NCI-H748 (cell line): ENCODE measurements around the gene TRAF6.

Source experiments
- DNase-seq: peaks from one replicate; lab custom pipeline; 2025; ENCODE audit not compliant: unreplicated experiment; lab: John Stamatoyannopoulos, UW

Gene TRAF6

DNA sequence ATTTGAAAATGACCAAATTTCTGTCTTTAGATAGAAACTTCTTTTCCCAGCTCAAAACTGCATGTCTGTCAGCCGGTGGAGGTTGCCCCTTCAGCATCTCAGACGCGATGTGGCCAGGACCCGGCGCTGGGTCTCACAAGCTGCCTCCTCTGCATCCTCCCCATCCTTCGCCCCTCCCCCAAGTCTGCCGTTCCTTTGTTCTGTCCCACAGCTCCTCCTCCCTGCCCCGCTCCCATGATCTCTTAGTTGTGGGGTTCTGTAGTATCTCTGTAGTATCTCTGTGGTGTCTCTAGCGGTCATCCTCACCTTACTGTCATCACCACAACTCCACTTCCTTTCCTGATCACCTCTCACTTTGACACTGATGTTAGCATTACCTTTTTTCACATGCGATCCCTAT, 49.9 kb downstream of the TRAF6 start:
- DNase-seq = no peak

GRCh38 chr11:36459046-36459445, 51.0 kb downstream of the TRAF6 start:
- DNase-seq = no peak

DNA sequence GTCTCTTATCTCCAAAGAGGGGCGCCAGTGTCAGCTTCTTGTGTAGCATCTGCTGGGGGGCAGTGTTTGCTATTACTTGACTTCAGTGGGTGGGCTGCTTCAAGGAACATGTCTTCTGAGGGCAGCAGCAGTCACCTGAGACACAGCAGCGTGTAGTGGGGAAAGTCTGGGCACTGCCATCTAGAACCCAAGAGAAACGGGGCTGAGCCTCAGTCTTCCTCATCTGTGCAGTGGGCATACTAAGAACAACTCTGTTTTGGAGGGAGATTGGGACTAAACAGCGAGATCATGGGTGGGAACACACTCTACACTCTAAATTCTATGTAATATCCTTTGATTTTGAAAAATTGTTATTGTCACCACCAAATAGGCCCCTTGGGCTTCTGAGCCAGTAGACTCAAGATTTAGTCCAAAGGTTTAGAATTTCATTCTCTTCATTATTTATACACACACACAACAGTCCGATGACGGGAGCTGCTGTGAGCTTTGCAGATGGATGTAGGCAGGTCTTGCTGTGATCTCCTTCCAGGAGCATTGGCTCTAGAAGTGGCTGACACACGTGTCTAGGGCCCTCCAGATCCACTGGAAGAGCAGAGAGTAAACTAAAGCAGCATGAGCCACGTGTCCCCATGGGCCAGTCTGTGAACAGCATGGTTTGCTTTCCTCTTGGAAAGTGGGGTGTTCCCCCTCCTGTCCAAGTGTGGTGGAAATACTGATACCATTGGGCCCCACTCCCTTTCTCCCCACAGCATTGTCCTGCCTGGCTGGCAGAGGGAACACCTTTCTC, 51.8 kb downstream of the TRAF6 start:
- no peak for DNase-seq

DNA sequence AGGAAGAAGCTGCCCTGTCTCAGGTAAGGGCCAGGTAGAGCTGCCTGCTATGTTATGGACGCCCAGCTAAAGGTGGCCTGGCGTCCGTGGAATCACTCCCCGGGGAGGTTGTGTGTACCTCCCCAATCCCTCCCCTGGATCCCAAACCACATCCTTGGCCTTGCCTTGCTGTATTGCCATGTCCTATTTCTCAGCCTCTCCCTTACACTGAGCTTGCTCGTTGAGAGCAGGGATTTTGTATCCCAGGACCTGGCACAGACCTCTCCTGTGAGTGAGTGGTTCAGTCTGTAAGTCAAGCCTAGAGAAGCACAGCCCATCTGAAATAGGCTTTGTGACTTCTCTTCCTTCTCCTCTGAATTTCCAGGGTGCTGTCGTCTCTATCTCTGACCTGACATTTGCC, 53.9 kb downstream of the TRAF6 start:
- no peak for DNase-seq

DNA sequence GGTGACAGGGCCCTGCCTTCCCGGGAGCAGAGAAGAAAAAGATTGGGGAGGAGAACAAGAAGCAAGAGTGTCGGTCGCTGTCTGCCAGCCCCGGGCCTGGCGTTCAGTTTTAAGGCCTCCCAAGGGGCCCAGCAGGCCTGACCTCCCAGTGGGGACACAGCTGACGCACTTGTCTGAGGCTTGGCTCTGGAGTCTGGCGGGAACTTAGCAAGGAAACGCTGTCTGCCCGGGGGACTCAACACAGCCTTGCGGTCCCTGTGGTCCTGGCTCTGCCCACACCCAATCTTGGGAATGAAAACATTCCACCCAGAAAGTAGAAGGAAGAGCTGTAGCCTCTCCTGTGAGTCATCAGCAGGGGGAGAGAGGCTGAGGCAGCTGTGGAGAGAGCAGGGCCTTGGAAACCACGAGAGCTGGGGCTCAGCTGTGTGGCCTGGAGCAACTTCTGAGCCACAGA, 54.4 kb downstream of the TRAF6 start:
- no peak for DNase-seq

- DNase-seq = peak; percentile 39
Measured at GRCh38 chr11:36454941-36455631, 55.0 kb downstream of the TRAF6 start.

DNA sequence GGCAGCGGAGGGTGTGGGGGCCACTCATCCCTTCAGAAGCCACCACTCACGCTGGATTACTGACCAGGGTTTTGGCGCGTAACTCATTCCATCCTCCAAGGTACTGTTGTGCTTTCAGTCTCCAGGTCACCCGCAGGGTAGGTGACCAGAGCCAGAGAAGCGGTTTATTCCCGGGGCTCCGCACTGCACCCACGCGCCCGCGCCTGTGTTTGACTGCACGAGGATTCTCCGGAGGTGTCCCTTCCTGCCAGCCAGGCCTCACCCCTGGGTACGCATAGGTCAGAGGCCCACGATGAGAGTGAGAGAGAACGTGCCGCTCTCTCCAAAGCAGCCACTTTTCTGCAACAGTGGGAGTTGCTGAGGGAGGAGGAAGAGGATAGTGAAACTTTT, 55.5 kb downstream of the TRAF6 start:
- DNase-seq = no peak

GRCh38 chr11:36453678-36454077, 56.4 kb downstream of the TRAF6 start:
- DNase-seq = no peak

DNA sequence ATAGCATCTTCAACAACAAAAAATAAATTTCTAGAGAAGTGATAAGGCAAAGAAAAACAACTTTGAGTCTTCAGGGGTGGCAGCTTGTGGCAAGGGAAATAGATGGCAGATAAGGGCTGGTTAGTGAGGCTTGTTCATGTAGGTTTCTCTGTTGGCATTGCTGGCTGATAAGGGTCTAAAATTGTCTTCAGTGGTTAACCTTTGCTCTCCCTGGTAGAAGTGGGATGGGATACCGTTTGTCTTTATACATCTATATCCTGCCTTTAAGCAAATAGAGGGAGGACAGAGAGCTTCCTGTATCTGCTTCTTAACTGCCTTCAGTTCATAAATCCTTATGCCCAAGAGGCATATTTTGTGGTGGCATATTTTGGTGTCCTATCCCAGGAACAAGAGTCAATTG, 57.1 kb downstream of the TRAF6 start:
- DNase-seq = no peak

DNA sequence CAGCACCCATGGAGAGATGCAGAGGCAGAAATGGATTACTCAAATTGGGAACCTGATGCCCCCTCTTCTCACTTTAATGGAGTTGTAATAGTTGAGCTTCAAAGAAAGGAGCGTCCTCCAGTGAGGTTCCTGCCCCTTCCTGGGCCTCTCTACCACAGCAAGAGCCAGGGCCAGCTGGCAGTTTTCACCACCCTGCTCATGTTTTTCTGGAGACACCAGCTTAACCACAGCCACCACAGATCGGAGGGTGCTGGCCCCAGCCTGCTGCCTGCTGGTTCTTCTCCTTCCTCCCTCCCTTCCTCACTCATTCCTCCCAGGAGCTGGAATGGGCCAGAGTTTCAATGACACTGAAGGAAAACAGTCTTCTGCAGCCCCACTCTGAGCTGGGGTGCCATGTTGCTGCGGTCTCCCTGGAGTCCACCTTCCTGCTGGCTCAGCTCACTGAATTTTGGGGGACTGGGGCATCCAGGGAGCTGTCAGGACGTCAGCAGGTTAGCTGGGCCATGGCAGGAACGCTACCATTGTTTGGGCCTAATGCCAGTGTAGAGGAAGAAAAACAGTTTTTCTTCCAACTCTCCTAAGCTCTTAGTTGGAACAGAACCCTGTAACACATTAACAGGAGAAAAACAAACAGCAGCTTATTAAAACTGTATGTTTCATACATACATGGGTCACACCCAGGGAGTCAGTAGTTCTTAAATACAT, 57.7 kb downstream of the TRAF6 start:
- DNase-seq = no peak

GRCh38 chr11:36451681-36452080, 58.4 kb downstream of the TRAF6 start:
- DNase-seq = no peak

GRCh38 chr11:36451045-36451444, 59.0 kb downstream of the TRAF6 start:
- no peak for DNase-seq

DNA sequence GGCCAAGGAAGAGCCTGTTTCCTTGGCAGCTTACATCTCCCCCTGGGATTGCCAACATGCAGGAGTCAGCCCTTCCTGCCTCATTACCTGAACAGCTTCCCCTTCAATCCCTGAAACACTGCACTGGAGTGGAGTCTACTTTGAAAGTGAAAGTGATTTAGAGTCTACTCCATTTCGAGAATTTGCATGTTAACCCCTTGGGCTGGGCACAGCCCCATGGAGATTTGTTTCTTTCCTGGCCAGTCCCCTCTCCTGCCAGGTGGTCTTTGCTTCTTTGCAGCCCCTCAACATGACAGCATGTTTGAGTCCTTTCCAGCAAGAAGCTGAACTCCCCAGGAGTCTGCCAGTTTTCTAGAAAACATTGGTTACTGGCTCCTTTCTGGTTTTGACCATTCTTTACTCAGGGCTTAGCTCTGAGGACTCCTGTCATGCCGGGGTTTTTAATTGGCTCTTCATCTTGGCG, 59.9 kb downstream of the TRAF6 start:
- DNase-seq = peak; percentile 23

- no peak for DNase-seq
Measured at GRCh38 chr11:36449561-36450096, 60.4 kb downstream of the TRAF6 start.

DNA sequence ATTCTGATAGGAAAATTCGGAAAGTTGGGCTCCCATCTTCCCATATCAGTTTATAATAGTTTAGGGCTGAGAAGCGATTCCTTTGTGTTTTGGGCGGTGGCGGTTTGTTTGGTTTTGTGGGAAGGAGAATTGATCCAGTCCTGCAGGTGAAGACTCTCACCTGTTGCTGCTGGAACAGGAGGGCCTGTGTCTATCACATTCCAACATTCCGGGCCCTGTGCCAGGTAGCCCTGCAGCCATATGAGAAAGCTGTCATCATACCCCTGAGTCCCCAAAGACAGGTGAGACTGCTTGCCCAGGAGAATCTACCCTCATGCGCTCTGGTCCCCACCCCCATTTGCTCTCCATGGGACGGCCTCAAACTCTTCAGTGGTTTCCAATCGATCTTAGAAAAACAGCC, 62.1 kb downstream of the TRAF6 start:
- DNase-seq = peak; percentile 79

- DNase-seq = peak; percentile 42
Measured at GRCh38 chr11:36447514-36447913, 62.6 kb downstream of the TRAF6 start.

GRCh38 chr11:36446135-36446534, 63.9 kb downstream of the TRAF6 start:
- no peak for DNase-seq

DNA sequence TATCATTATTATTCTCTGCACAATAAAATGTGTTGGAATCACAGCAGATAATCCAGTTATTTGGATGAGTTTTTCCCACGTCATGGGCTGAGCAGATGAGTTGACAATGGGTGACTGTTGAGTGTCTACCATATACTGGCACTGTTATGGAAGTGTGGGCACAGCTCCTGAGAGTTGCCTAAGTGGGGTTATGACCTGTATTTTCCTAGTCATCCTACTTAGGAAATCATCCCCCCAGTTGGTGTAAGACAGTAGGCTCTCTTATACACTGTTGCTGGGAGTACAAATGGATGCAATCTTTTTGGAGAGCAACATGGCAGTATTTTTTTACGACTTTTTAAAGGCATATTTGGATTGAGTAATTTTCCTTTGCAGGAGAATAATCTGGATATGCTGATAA, 66.4 kb downstream of the TRAF6 start:
- no peak for DNase-seq

- no peak for DNase-seq
Measured at GRCh38 chr11:36441610-36442208, 68.4 kb downstream of the TRAF6 start.

DNA sequence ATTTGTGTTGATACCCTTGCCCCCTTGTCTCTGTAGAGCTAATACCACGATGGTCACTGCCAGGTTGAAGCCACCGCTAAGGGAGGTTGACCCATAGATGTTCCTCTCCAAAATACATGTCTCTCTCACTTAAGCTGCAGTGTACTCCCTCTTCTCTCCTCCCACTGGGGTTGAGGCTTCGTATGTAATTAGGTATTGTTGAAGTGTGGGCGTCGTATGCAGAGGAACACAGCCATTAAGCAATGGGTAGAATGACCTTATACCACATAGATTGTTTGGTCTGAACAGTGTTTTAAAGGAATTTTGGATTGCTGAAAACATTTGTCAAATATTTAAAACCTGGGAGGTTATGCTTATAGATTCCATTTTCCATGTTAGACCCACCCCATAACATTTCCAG, 71.9 kb downstream of the TRAF6 start:
- no peak for DNase-seq

GRCh38 chr11:36437413-36437812, 72.7 kb downstream of the TRAF6 start:
- no peak for DNase-seq
